ENCODE measurements around the gene CELF5.
"Not testable (repeated sequence)": the region's sequence is repeated elsewhere in the genome, so short reads cannot be mapped to it uniquely, and the experiment has no call there.

Gene CELF5

DNA sequence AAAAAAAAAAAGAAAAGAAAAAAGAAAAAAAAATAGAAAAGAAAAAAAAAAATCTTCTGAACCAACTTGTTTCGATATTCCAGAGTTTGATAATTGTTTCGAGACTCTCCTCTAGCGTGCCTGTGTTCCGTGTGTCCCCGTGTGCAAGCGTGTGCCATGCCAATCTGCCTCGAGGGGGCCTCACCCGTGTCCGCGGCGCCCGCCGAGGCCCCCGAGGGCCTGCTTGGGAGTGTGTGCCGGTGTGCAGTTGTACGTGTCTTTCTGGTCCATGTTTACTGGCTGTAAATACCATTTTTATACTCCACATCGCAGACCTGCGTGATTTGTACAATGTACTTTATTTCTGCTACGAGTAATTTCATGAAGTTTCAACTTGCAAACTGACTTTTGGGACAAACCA, 72.0 kb downstream of the CELF5 start:
- no peak for DNase-seq

DNA sequence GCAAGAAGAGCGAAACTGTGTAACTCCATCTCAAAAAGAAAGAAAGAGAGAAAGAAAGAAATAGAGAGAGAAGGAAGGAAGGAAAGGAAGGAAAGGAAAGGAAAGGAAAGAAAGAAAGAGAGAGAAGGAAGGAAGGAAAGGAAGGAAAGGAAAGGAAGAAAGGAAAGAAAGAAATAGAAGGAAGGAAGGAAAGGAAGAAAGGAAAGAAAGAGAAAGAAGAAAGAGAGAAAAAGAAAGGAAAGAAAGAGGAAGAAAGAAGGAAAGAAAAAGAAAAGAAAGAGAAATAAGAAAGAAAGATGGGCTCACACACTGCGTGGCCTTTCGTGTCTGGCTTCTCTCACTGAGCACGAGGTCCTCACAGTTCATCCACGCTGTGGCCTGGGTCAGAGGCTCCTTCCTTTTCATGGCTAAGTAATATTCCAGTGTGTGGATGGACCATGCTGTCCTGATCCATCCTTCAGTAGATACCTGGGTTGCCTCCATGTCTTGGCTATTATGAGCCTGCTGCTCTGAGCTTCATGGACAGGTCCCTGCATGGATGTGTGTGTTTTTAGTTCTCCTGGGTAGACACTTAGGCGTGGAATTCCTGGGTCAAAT, 74.5 kb downstream of the CELF5 start:
- no peak for DNase-seq

DNA sequence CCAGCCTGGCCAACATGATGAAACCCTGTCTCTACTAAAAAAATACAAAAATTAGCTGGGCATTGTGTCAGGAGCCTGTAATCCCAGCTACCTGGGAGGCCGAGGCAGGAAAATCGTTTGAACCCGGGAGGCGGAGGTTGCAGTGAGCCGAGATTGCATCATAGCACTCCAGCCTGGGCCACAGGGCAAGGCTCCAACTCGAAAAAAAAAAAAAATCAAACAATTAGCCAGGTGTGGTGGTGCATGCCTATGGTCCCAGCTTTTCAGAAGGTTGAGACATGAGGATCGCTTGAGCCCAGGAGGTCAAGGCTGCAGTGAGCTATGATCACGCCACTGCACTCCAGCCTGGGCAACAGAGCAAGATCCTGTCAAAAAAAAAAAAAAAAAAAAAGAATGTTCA, 76.1 kb downstream of the CELF5 start:
- DNase-seq: not testable (repeated sequence)

DNA sequence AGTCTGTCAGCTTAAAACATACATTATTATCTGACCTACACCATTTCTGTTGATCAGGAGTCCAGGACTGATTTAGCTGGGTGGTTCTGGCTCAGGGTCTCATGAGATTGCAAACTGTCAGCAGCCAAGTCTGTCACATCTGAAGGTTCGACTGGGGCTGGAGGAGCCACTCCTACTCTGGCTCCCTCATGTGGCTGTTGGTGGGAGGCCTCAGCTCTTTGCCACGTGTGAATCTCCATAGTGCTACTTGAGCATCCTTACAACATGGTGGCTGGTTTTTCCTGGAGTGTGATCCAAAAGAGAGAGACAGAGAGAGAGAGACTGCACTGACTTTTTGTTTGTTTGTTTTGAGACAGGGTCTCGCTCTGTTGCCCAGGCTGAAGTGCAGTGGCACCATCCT, 78.3 kb downstream of the CELF5 start:
- no peak for DNase-seq

DNA sequence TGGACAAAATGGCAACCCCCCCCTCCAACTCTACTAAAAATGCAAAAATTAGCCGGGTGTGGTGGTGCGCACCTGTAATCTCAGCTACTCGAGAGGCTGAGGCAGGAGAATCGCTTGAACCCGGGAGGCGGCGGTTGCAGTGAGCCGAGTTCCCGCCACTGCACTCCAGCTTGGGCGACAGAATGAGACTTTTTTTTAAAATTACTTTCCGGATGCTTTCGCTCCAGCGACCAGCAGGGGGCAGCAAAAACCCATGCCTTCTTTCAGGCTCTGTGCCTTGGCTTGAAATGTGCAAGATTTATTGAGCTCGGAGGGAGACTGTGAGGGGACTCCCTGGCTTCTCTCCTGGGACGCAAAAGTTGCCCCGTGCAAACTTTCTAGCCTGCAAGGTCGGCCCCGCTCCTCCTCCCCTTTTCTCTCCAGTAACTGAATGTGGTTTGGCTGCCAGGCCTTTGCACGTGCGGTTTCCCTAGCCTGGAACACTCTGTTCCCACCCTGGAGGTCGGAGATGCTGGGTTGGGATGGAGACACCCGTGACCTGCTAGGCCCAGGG, 80.5 kb downstream of the CELF5 start:
- no peak for DNase-seq

DNA sequence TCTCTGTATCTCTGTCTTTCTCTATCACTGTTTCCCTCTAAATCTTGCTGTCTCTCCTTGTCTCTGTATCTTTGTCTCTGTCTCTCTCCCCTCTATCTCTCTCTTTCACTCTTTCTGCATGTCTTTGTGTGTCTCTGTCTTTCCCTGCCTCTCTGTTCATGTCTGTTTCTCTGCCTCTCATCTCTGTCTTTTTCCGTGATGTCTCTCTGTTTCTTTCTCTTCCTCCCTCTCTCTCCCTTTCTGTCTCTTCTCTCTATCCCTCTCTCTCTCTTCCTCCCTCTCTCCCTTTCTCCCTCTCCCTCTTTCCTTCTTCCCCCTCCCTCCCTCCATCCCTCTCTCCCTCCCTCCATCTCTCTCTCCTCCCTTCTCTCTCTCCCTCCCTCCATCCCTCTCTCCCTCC, 85.3 kb downstream of the CELF5 start:
- DNase-seq: no peak

DNA sequence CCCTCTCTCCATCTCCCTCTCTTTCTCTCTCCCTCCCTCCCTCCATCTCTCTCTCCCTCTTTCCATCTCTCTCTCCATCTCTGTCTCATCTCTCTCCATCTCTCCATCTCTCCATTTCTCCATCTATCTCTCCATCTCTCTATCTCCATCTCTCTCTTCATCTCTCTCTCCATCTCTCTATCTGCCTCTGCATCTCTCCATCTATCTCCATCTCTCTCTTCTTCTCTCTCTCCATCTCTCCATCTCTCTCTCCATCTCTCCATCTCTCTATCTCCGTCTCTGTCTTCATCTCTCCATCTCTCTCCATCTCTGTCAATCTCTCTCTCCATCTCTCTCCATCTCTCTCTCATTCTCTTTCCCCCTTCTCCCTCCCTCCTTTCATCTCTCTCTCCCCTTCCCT, 85.8 kb downstream of the CELF5 start:
- no peak for DNase-seq

DNA sequence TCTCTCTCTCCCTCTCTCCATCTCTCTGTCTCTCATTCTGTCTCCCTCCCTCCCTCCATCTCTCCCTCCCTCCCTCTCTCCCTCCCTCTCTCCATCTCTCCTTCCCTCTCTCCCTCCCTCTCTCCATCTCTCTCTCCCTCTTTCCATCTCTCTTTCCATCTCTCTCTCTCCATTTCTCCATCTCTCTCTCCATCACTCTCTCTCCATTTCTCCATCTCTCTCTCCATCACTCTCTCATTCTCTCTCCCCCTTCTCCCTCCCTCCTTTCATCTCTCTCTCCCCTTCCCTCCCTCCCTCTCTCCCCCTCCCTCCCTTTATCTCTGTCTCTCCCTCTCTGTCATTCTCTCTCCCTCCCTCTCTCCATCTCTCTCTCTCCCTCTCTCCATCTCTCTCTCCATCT, 86.2 kb downstream of the CELF5 start:
- no peak for DNase-seq

DNA sequence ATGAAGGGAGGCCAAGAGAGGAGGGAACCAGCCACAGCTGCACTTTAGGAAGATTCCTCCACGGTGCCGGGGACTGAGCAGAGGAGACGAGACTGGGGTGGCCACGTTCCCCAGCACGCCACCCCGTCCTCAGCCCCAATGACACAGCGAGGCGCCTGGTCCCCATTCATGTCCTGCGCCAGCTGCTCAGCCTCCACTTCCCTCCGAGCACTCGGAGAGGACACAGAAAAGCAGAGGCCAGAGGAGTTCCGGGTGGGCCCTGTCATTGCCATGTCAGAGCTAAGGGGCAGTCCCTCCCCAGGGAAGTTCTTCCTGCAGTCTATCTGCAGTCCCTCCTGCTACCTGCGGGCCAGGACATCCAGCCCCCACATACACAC, 88.7 kb downstream of the CELF5 start:
- no peak for DNase-seq

DNA sequence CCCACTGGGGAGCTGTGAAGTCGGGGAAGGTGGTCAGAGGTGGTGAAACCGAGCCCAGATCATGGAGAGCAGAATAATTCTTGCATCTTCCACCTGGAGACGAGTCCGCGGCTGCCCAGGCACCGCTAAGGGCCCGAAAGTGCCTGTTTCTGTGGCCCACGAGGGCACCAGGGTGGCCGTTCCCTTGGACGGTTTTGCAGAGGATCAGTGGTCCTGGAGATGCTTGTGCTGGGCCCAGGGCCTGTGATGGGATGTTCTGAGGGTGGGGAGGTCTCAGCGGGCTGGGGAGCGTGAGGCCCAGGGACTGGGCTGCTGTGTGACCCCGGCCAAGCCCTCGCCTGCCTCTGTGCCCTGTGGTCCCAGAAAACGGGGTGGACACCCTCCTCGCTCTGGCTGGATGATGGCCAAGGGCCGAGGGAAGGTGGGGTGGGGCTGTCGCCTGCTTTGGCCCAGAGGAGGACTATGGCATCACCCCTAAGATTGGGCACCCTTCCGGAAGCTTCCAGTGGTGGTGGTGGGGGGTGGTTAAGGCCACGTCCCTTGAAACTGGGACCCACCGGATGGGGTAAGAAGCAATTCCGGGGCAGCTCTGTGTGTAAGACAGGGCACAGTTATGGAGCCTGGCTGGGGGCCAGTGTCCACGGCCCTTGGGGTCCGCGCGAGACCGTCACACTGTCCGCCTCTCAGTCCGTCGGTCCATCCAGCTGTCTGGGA, 90.7 kb downstream of the CELF5 start:
- DNase-seq: no peak

DNA sequence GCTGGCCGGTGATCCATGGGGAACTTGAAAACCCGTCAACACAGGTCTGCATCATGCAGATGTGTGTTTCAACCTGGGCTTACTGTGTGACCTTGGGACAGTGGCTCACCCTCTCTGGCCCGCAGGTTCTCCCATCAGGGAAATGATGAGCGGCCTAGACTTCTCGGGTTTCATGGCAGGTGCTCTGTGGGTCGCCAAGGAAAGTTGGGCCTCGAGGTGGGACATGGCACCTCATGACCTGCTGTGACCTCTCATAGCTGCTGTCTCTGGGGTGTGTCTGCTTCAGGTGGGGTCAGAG, 91.2 kb downstream of the CELF5 start:
- no peak for DNase-seq

DNA sequence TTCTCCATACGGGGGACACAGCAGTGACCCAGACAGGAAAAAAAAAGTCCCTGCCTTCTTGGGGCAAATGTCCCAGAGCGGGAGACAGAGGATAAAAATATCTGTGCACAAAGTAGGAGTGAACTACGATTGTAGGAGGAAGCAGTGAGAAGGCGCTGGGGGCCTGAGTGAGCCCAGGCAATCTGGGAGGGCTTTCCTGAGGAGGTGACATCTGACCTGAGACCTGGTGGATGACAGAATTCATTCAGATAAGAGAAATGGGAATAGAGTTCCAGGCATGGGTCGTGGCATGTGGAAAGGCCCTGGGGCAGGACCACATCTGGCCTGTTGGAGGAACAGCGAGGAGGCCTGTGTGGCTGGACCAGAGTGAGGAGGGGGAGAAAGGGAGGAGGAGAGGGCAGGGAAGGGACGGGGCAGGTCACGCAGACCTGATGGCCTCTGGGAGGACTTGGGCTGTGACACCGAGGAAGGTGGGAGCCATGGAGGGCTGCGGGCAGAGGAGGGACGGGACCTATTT, 91.7 kb downstream of the CELF5 start:
- DNase-seq: no peak

DNA sequence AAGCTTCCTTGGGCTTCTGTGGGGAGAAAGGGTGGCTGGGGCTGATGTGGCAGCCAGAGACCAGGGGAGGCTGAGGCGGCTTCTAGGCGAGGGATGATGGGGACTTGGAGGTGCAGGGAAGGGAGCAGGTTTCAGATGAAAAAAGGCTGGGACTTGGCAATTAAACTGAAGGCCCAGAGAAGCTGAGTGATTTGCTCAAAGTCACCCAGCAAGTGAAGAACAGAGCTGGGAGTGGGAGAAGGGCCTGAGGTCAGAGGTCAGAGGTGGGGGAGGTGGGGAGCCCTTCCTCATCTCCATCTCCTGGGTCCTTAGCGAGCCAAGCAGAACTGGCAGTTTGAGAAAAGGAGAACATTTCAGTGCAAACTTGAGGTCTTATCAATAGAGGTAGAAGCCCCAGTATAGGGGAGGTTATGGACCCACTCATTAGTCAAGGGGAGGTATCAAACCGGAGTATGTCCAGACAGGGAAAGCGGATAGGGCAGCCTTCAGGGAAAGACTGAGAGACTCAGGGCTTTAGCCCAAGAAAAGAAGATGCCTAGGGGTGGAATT, 92.3 kb downstream of the CELF5 start:
- DNase-seq: no peak

DNA sequence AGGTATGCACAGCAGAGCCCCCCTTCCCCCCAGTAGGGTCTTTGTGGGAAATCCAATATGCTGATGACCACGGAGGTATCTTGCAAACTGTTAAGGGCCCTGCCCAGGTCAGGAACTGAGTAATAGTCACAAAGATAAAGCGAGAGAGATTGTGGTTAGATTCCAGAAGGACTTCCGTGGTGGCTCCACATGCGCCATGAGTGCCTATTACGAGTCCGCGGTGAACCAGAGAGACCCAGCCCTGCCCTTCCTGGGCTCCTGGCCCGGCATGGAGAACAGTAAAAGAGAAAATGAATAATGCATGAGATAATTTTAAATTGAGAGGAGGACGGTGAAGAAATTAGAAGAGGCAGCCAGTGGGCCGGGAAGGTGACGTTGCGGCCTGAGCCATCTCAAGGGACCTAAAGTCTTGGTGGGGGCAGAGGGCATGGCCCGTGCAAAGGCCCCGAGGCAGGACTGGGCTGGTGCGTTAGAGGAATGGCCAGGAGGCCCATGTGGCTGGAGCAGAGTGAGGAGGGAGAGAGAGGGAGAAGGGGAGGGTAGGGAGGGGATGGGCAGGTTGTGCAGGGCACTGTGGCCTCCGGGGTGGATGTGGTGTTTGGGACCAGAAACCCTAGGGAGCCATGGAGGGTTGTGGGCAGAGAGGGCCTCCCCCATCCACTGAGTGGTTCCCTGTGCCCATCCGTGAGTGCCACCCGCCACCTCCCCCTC, 95.3 kb downstream of the CELF5 start:
- DNase-seq: no peak

DNA sequence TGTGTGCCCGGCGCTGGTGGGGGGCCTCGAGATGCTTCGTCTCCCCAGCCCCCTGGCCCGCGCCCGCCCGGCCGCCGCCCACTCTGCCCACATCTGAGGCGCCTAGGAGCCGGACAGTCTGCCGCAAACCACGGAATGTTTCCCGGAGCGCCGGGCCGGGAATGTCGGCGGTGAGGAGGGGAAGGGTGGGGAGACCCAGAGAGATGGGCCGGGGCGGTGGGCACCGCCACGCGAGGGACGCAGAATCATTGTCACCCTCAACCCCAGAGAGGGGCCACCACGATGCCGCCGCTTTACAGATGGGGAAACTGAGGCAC, 95.9 kb downstream of the CELF5 start:
- no peak for DNase-seq

DNA sequence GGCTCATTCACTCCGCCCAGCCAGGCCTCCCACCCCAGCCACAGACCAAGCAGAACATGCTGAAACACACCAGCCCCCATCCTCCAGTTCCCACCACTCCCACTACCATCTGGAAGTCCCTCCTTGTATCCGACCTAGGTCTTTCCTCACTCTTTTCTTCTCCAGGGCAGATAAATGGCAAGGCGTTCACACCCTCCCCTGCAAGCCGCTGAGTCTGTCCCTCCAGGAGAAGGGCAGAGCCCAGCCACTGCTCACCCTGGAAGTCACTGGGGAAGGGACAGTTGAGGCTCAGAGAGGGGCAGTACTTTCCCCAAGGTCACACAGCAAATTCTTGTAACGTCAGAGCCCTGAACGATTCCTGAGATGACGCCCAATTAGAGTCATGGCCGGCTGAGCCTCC, 96.4 kb downstream of the CELF5 start:
- no peak for DNase-seq

DNA sequence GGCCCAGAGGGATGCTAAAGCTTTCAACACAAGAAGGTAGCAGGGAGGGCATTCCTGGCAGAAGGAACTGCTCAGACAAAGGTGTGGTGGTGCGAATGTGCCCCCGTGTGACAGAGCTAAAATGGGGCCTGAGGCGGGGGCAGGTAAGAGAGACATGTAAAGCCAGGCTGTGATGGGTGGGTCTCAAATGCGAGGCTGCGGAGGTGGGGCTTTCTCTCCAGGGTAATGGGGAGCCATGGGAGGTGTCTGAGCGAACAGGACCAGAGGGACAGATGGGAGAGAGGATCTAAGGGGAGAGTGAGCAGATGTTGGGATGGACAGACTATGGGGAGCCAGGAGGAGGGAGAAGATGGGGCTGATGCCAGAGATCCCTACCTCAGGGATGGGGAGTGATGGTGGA, 97.2 kb downstream of the CELF5 start:
- no peak for DNase-seq

DNA sequence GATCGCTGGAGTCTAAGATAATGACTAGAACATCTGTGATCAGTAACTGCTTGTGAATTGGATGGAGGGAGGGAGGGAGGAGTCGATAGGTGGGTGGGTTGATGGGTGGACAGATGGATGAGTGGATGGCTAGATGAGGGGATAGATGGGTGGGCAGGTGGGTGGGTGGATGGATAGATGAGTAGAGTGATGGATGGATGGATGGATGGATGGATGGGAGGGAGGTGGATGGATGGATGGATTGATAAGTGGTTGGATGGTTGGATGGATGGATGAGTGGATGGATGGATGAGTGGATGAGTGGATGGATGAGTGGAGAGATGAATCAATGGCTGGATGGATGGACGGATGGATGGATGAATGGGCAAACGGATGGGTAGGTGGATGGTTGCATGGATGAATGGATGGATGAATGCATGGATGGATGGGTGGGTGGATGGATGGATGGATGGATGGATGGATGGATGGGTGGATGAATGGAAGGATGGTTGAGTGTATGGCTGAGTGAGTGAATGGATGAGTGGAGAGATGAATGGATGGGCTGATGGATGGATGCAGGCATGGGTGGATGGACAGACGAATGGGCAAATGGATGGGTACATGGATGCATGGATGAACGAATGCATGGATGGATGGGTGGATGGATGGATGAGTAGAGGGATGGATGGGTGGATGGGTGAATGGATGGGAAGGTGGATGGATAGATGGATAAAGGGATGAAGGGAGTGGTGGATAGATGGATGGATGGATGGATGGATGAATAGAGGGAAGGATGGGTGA, 97.9 kb downstream of the CELF5 start:
- DNase-seq: no peak

DNA sequence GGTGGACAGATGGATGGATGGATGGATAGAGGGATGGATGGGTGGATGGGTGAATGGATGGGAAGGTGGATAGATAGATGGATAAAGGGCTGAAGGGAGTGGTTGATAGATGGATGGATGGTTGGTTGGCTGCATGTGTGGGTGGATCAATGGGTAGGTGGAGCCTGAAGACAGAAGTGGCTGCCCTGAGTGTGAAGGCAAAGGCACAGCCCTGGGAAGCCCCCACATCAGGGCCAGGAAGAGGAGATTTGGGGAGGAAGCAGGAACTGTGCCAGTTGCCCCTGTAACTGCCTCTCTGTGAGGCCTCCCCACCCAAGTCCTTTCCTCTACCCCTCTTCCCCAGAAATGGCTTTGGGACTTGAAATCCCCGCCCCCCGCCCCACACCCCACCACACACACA, 98.6 kb downstream of the CELF5 start:
- no peak for DNase-seq

DNA sequence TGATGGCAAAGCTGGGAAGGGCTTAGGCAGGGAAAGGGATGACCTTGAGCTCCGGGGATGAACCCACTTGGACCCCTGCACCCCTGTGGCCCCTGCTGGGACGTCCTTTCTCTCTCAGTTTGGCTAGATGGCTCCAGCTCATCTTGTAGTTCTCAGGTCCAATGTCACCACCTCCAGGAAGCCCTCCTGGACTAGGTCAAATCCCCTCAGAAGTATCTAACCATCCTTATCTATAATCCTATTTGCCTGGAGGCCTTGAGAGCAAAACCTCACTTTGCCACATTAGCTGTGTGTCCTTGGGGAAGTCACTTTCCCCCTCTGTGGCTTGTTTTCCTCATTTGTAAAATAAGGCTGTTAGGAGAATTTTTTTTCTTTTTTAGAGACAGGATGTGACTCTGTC, 99.2 kb downstream of the CELF5 start:
- no peak for DNase-seq

DNA sequence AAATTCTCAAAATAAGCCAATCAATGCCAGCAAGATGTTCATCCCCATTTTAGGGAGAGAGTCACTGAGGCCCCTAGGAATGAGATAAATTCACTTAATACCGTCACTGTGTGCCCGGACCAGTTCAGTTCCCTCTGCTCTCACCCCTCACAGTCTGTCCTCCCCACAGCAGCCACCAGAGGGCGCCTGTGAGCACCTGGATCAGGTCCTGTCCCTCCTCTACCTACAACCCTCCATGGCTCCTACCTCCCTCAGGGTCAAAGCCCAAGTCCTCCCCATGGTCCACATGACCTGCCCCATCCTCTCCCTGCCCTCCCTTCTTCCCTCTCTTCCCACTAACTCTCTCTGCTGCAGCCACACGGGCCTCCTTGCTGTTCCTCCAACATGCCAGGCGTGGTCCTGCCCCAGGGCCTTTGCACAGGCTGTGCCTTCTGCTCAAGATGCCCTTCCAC, 100.0 kb downstream of the CELF5 start:
- DNase-seq: no peak

DNA sequence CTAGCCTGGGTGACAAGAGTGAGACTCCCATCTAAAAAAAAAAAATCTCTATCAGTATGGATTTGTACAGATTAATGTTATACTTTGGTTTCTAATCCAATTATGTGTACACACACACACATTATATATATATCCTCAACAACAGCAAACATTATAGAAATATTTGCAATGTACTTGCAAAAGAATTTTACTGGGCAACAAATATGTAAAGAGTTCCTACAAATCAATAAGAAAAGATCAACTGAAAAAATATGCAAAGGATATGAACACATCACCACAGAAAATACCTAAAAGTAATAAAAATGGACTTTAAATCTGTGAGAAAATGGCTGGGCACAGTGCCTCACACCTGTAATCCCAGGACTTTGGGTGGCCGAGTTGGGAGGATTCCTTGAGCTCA, 101.0 kb downstream of the CELF5 start:
- no peak for DNase-seq

DNA sequence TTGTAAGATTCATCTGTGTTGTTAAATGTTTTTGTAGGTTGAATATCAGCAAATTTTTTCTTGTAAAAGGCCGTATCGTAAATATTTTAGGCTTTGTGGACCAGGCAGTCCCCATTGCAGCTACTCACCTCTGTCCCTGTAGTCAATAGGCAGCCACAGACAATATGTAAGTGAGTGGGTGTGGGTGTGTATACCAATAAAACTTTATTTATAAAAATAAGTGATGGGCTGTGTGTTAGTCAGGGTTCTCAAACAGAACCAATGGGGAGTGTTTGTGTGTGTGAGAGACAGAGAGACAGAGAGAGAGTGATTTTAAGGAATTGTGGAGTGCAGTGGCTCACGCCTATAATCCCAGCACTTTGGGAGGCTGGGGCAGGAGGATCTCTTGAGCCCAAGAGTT, 104.3 kb downstream of the CELF5 start:
- DNase-seq: no peak
